GM19455 (cell line): ENCODE data around the gene SLC45A3.

Experiments used
- ATAC-seq: cut with Tn5 transposase; IDR thresholded peaks from one replicate; pipeline ENCODE4 v1.9.1; 2021; ENCODE audit not compliant: unreplicated experiment

SLC45A3 gene

DNA sequence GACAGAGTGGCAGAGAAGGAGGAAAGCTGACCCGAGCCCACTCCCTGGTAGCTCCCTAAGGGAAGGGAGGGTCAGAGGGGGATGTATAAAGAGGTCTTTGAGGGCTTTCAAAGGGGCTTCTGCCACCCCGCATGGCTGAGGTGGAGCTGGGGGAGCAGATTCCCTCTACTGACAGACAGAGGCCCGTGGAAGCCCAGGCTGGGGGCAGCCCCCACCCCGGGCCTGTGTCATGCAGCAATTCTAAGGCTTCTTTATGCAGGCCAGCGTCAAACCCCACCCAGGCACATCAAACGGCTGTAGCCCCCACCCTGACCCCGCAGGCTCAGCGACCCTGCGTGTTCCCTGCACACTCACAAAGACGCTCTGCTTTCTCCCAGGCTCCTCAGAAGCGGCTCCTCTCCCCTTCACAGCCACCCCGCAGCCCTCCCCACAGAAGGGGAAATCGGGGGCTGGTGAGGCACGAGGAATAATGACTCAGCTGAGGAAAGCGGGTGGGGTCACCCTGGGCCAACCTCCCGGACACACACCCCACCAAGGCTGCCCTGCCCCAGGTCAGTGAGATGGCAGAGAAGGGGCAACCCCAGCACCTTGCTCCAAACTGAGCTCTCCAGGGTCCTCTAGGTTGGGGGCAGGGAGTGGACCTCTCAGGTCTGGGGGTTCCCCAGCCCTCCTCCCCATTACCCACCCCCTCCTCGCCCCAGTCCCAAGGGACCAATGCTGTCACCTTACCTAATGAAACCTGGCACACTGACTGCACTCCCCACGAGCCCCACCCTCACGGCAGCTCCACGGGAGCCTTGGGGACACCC lies 10.8 kb downstream of the SLC45A3 start:
- no peak for ATAC-seq

DNA sequence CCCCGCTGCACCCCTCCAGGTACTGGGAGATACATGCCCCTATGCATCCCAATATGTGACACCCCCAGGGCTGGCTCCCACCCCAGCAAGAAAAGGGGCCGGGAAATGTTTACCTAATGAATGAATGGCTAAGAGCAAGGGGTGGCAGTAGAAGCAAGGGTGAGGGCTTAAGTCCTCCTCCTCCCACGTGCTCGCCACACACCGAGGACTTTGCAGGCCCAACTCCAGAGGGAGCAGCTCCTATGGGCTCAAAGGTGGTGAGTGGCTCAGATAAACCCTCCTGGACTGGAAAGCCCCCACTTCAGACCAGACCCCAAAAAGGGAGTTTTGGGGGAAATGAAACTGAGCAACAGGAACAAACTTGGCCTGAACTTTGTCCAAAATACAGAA lies 11.4 kb downstream of the SLC45A3 start:
- no peak for ATAC-seq

DNA sequence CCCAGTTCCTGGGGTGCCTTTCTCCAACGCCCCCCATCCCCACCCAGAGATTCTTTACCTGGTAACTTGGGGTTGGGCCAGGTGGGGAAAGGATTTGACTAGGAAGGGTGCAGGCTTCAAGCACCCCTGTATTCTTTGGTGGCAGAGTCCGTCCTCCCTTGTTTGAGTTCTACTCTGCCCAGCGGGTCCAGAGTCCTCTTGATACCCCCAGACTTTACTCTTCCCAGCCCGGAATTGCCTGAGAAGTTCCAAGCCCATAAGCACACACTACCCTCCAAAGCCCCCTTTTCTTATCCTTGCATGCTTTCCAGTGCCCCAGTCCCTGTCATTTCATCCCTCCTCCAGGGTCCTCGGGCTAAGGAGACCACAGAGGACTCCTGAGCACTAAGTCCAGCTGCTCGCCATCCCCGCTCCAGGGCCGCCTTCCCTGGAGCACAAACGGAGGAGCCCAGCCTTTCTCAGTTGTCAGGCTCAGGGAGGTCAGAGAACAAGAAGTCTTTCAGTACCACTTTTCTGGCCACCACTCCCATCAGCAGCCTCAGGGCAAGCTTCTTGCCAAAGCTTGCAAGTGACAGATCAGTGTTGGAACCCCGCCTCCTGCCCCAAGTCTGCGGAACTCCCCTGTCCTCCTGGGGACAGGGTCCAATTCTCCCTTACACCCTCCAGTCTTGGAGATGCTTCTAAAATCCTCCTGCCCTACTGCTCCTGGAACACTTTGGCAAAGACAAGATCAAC lies 12.2 kb downstream of the SLC45A3 start:
- ATAC-seq, result no peak

DNA sequence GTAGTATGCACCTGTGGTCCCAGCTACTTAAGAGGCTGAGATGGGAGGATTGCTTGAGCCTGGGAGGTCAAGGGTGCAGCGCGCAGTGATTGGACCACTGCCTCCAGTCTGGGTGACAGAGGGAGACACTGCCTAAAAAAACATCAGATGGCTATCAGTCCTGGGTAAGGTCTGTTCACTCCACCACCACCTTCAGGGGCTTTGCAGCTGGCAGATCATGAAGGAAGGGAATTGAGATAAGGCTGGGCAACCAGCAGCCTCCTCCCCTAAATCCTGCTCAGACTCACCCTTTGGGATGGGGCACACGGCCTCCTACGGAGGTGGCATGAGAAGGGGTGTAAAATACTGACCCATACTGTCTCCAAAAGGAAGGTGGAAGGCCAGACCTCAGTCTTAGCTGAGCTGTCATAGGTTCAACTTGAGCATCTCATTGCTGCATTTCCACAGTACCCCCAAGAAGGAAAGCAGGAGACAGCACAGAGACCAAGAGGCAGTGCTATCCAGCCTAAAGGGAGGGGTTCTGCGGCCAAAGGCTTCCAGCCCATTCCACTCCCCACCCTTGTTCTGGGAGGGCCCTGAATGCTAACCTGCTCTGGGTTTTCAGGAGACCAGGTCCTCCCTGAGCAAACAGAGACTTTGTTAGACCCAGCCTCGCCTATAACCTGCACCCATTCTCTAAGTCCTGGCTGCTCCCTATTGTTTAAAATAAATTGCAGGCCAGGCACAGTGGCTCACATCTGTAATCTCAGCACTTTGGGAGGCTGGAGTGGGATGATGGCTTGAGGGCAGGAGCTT lies 13.7 kb downstream of the SLC45A3 start:
- no peak for ATAC-seq

DNA sequence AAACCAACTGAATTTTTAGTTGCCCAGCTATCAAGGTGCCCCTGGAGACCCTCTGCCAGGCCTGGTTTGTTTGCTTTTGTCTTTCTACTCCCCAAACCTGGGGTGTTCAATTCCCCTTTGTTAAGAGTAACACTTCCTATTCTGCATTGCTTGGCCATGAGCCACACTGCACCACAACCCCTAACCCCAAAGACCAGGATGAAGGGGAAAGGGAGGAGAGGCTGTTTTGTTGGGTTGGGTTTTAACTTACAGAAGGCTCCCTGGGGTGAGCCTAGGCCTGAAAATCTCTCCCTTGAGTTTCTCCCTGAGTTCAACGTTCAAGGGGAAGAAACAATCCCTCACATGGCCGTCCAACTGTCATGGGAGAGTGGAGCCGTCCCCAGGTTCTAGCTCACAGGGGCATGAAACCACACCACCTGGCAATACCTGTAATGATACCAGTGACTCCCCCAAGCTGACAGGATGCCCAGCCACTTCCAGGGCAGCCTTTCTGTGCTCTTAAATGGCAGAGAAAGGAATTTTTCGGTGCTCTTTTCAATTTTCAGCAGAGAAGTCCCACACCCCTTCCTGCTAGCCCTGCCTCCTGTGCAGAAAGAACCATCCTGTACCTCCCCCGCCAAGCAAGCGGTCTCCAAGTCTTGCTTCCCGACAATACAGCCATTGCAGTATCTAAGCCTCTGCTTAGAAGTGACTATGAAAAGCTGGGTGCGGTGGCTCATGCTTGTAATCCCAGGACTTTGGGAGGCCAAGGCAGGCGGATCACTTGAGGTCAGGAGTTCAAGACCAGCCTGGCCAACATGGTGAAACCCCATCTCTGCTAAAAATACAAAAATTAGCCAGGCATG lies 14.9 kb downstream of the SLC45A3 start:
- no peak for ATAC-seq

DNA sequence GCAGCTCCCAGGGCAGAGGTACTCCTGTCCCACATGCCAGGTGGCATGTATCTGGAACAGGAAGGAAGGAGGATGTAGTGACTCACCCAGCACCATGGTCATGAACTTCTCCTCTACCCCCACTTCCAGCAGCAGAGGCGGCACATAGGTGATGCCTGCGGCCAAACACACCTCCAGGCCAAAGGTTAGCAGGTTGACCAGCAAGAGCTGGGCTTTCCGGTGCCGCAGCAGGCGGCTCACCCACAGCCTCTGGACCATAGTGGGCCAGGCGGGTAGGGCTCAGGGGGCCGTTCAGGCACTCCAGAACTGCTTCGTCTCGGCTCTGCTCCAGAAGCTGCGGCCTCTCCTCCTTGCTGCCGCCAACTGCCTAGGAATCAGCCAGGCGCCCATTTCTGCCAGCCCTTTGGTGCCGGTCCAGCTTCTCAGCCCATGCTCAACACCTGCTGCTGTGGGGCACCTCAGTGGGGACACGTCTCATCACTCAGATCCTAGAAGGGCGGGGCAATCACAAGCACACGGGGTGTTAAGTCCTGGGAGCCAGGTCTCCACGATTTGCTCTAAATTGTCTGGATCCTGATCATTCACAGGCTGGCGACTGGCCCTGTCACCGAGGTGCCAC lies 15.8 kb downstream of the SLC45A3 start:
- ATAC-seq, result no peak

DNA sequence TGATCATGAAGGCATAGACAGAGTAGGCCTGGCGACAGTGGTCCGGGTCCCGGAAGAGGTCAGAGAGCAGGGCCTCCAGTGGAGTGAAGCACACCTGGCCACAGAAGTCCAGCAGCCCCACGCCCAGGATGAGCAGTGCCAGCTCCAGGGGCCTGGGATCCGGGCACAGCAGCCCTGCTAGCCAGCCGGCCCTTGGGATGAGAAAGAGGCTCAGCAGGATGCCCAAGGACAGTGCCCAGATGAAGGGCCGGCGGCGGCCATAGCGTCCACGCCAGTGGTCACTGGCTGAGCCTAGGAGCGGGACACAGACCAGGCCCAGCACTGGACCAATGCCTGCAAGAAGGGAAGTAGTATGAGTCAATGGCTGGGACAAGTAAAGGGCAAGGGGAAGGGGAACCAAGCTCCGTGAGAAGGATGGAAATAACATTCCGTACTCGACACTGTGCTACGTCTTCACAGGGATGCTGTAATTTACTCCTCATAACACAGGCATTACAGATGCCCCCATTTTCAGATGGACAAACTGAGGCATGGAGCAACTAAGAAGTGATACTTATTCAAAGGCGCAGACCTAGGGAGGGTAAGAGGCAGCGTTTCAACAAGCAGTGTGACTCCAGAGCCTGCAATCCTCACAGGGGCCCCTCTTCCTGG lies 16.9 kb downstream of the SLC45A3 start:
- ATAC-seq, result no peak

DNA sequence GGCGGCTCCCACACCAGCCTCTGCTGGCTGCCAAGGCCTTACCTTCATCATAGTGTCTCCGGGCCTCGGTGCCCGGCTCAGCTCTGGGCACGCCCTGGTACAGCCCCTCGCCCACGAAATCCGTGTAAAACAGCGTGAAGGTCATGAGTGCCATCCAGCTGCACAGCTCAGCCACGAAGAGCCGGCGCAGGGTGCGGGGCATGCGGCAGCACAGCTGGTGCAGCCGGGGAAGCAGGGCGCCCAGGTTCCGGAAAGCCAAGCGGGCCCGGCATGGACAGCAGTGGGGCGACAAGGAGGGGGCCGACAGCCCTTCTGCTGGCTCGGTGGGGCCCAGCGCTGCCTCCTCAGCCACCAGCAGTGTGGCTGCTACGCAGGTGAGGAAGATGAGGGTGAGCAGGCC lies 17.5 kb downstream of the SLC45A3 start:
- no peak for ATAC-seq

DNA sequence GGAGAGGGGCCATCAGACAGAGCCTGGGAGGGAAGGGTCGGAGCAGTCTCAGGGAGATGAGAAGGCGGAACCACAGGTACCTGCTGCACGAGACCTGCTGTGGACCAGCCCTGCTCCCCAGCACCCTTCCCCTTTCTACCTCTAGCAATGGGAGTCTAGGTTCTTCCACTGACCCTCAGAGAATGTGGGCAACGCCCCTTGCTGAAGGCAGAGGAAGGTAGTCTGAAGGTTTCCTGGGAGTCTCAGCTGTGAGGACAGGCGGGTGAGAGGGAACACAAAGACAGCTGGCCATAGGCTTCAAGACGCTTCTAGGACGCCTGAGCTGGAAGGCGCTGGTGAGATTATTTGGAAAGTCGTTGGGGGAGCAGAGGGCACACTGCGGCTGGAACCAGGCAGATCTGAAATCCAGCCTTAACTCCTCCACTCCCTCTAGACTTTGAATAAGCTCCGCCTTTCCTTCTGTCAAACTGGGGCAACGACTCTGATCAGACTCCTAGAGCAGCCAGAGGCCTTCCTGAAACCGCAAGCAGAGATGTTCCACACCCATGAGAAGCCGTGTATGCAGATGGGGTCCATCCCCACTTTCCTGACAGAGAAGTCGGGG lies 18.1 kb downstream of the SLC45A3 start:
- no peak for ATAC-seq

DNA sequence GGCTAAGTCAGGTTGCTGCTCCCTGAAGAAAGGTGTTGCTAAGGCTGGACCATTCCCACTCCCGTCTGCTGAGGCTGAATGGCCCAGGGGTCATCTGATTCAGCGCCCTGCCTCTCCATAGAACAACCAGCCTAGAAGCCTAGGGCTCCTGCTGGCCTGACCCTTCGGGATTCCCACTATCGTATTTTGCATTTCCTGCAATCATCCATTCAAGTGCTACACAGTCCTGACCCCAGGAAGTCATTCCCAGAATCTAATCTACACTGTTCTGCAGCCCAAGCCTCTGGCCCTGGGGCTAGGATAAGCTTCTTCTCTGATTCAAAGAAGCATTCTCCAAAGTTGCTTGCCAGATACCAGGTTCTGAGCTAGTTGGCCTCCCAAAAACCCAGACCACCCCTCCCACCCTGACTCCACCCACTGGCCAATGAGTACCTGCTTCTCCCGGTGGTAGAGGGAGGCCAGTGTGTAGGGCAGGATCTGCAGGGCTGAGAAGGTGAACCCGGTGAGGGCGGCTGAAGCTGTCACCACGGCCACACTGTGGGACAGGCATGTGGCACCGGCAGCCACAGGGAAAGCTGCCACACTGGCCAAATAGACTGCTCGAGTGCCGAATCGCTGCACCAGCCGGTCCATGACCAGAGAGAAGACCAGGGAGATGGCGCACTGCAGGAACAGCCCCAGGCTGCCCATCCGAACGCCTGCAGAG lies 18.7 kb downstream of the SLC45A3 start:
- no peak for ATAC-seq

DNA sequence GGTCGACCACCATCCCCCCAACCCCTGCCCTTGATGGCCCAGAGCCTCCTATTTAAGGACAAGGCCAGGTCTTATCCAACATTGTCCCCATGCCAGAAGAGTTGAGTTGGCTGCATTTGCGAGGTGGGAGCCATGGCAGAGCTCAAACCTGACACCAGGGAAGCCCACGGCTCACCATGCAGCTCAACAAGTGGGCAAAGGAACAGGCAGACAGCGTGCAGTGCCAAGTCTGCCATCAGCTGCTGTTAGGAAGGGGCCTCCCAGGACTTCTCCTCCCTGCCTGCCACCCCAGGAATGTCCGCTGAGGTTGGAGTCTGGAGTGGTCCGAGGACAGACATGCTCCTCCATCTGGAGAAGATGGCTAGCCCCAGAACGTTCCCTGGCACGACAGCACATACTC lies 19.9 kb downstream of the SLC45A3 start:
- no peak for ATAC-seq

DNA sequence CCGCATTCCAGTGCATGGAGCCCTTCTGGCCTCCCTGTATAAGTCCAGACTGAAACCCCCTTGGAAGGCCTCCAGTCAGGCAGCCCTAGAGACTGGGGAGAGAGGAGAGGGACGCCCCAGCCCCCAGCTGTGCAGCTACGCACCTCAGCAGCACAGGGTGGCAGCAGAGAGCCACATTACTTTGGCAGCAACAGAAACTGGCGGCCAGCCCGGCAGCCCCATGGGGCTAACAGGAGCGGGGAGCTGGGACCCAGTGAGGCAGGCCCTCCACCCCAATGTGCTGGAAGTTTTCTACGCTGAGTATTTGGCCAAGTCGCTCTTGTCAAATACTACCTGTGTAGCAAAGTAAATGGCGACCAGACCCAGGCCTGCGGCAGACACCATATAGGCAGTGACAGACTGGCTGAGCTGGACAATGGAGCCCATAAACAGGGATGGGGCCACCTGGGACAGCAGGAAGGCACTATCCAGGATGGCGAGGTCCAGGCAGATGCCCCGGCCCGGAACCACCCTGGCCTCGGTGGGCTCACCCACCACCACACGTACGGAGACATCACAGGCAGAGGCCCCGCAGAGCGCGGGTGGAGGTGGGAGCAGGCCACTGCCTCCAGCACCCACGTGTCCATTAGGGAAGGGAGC lies 21.2 kb downstream of the SLC45A3 start:
- ATAC-seq, result peak; percentile 77

DNA sequence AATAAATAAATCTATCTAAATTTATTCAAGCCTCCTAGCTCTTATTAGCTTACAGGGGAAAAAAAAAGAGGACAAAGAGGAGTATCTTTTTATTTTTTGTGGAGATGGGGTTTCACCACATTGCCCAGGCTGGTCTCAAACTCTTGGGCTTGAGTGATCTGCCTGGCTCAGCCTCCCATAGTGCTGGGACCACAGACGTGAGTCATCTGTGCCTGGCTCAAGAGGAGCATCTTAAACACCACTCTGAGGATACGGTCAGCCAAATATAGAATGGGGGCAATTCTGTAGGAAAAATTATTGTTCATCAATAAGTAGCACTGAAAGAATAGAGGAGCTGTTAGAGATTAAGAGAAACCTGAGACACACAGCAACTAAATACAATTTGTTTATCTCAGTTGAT lies 24.1 kb downstream of the SLC45A3 start:
- no peak for ATAC-seq

DNA sequence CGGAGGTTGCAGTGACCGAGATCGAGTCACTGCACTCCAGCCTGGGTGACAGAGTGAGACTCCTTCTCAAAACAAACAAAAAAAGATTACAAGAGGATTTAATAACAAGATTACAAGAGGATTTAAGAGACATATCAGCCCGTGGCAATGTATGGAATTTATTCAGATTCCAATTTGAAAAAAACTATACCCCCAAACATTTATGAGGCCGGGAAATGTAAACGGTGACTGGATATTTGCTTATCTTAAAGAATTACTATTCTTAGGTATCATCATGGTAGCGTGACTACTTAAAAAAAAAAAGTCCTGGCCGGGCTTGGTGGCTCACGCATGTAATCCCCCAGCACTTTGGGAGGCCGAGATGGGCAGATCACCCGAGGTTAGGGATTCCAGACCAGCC lies 27.3 kb downstream of the SLC45A3 start:
- ATAC-seq, result no peak

DNA sequence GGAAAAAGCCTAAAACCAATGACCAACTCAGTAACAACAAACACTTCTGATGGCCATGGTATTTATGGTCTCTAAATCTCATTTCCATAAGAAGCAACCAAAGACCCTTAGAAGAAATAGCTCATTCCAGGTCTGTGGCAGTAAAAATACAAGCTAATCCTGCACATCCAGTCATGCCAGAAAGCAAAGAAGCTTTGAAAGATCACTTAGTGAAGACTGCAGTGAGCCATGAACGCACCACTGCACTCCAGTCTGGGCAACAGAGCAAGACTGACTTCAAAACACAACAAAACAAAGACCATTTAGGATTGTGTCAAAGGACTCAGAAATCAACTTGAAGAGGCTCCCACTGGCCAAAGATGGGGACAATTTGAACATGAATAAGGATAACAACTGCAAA lies 30.1 kb downstream of the SLC45A3 start:
- ATAC-seq, result no peak

DNA sequence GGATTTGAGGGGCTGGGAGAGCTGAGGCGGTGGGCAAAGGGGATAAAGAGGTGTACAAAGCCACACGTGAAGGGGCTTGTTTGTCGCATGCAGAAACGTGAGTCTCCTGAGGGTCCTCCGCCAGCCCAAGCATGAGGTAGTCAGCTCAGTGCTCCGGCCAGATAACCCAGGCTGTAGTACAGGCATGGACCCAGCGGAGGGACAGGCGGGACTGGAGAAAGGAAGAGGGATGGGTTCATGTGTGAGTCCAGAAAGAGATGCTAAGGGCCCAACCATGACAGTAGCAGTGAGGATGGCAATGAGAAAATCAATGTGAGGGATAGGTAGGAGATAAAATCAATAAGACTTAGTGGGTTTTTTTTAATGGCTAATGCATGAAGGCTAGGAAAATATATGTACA lies 34.8 kb downstream of the SLC45A3 start:
- no peak for ATAC-seq

DNA sequence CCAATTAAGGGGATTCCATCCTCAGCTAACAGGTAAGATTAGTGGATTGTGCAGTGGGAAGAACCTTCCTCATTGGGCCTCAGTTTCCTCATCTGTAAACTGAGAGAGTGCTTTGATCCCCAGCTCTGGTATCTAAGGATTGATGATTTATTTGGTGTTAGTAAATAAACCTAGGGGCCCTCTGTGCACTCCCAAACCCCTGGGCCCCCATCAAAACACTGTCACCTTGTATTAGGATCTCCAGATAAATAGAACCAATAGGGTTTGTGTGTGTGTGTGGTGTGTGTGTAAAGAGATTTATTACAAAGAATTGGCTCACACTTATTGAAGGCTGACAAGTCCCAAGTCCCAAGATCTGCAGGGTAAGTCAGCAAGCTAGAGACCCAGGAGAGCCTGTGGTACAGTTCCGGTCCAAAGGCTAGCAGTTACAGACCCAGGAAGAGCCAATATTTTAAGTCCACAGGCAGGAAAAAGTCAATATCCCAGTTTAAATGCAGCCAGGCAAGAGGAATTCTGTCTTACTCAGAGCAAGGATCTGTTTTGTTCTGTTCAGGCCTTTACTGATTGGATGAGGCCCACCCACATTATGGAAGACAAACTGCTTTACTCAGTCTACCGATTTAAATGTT lies 37.5 kb downstream of the SLC45A3 start:
- no peak for ATAC-seq

DNA sequence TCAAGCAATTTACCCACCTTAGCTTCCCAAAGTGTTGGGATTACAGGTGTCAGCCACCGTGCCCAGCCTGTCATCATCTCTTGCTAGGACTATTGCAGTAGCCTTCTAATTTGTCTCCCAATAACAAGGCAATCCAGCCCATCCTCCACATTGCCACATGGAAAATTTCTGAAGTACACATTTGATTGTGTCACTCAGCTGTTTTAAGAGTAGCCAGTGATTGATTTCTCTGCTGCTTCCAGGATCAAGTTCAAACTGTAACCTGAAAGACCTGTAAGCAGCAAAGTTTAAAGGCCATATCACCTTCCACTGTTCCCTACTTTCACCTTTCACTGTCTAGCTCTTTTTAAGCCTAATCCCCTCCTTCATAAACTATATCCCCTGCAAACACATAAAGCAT lies 40.7 kb downstream of the SLC45A3 start:
- no peak for ATAC-seq
